ENCODE results near the gene MAS1L.
A peak's percentile ranks its signal among the peaks of the same experiment; 100 is the strongest.

Gene MAS1L

DNA sequence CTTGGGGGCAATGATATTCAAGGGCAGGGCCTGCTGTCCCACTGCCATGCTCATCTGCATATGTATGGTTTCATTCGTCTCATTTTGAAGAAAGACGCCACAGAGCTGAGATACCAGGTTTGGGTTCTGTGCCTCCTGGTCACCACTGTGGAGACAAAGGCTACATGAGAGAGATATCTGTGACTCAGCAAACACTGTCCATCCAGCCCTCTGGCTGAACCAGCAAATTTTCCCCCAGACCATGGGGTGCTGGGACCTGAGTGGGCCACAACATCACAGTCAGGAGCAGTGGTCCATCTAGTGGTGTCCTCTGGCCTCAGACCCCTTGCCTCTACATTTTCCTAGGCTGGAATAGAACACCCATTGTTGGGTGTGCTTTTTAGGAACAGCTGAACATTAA is at the start of gene MAS1L:
Gene MAS1L (minus strand): TSS at position 297 of the 400 bp plus-strand sequence. CDS start 54 bp downstream, at position 243.
- no peak for DNase-seq (ENCODE audit: low read depth in 2 of 2)

- DNase-seq (ENCODE audit: low read depth in 2 of 2), result no peak
Measured at GRCh38 chr6:29532320-29532951, 44.7 kb upstream of the MAS1L start.

DNA sequence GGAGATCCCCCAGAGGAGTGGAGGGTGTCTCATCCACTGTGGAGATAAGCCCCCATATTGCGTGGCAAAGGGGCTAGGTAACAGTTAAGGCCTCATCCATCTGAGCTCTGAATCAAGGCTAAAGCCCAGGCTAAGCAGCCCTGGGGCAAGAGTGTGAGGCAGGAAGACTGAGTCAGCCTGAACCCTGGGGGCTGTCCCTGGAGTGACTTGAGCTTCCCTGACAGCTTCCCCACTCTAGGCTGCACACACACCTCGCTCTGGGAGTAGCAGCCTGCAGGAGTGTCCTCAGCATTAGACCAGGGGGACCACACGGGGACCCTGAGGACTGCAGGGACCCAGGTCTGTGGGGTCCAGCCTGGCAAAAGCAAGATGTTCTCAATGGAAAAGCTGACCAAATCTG is 43.9 kb upstream of the MAS1L start:
- no peak for DNase-seq (ENCODE audit: low read depth in 2 of 2)

DNA sequence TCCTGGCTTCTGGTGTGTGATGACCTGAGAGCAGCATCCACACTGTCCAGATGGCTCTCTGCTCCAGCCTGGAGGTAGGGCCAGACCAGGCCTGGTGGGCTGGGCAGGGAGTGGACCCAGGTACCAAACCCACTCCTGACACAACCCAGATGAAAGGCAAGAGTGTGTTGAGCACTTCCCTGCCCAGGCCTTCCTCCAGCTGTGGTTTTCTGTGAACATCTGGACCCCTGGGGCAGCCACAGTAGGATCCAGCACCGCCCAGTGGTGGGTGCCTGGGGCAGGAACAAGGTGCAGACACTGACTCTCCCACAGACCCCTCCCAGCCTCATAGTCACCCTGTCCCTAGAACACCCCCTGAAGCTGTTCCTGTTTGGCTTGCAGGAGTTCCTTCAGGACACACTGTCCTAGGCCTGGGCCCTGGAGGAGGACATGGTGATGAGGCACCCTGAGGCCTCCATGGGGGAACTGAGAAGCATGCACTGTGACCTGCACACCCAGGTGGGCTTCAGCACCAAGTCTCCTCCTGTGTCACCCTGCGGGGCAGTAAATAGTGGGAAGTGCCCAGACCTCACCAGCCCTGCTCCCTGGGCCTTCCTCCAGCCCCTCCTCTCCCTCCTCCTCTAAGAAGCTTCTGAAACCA is 43.0 kb upstream of the MAS1L start:
- no peak for DNase-seq (ENCODE audit: low read depth in 2 of 2)

DNA sequence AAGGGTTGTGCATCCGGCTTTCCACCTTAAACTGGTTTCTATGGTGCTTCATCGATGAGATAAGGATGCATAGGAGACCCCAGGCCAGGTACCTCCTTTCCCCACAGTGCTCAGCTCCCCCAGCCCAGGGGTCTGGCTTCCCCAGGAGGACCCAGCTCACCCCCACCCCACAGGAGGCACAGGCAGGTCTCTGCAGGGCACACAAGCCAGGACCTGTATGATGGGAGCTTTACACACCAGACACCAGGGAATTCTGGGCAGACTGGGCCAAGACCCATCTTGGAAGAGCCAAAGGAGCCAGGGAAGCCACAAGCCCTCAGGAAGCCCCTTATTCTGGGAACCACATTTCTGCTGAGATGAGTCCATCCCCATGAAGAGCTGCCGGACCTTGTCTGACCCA is 42.2 kb upstream of the MAS1L start:
- DNase-seq (ENCODE audit: low read depth in 2 of 2), result no peak

DNA sequence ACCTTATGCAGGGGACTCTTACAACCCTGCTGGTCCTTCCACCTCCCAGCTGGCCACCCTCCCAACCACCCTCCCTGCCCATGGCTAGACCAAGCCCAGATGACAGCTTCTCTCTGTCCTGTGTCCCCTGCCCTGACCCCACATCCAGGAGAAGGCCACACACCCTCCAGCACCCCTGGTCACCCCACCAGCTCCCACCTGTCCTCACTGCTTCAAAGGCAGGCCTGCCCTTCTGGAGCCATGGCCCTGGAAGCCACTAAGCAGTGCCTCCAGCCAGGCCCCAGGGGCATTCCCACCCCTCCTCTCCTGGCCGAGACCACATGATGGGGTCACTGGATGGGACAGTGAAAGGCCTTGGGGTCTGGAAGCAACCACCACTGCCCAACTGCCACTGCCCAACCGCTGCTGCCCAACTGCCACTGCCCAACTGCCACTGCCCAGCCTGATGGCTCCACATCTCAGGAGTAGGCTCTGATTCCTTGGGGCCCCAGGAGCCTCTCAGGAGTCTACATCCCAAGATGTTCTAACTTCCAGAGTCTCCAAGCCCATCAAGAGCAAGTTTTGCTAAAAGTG is 41.3 kb upstream of the MAS1L start:
- no peak for DNase-seq (ENCODE audit: low read depth in 2 of 2)

DNA sequence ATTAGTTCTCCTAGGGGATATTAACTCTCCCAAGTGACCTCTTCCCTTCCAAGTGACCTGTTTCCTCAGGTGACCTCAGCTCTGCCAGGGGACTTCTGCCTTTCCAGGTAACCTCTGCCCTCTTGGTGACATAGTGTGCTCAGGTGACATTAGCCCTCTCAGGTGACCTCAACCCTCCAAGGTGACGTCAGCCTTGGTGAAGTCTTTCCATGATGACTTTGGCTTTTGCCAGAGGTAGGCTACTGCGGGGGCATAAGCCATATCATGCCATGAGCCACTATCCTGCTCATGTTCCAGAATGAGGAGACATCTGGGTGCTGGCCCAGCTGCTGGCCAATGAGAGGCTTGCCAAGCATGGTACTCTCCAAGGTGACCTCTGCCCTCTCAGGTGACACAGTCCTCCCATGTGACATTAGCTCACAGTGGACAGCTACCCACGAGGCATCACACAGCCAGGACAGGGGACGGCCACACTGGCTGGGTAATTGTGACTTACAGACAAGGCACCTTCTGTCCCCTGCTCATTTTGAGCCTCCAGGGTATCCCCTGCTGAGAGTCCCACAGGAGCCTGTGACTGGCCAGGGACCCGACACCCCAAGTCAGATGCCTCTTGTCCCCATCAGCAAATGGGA is 40.7 kb upstream of the MAS1L start:
- DNase-seq (ENCODE audit: low read depth in 2 of 2), result no peak

GRCh38 chr6:29527564-29527963 is 39.8 kb upstream of the MAS1L start:
- DNase-seq (ENCODE audit: low read depth in 2 of 2), result no peak

DNA sequence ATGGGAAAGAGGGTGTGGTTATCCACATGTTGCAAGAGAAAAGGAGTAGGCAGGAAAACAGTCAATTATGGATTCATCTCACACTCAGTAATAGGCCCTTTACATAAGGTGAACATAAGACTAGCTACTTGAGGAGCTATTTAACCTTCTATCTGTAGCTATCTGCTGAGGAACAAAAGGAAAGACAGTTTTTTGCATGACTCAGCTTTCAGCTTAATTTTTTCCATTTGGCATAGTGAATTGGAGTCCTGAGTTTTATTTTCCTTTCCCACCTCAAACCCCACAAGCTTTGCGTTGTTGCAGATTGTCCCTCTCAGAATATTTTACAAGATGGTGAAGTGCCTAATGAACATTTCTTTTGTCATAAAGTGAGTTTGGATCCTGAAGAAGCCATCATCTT is 39.4 kb upstream of the MAS1L start:
- no peak for DNase-seq (ENCODE audit: low read depth in 2 of 2)

- no peak for DNase-seq (ENCODE audit: low read depth in 2 of 2)
Measured at GRCh38 chr6:29525311-29525639, 37.5 kb upstream of the MAS1L start.

DNA sequence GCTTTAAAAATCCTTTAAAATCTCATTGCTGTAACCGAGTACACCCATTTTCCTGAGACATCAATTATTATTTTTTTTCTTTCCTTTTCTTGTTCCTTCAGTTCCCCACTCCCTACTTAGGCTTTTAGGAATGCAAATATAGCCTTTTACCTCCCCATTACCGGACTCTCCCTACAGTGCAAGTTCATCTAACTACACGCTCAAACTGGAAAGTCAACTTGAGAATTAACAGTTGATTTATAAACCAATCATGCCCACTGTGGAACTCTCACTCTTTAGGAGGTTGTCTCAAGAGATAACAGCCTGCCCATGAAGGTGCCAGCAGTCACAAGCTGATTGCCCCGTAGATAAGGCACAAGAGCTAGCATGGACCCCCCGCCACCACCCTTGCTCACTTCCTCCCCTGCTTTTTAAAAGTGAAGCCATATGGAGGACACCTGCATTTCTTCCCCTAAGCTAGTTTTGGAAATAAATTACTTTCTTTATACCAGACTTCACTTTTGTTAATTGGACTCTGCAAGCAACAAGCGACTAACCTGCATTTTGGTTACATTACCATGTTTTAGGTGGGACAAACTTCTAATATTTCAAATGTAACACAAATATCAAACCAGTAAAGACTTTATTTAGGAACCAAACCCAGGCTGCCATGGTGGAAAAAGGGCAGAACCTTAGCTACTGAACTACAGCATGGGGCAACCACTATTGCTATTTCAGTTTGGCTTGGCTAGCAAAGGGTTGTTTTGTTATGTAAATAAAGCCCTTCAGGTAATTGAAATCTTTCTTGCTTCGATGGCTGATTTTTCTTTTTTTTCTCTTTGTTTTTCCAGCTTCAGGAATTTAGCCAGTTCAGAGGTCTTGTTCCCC is 36.9 kb upstream of the MAS1L start:
- no peak for DNase-seq (ENCODE audit: low read depth in 2 of 2)

DNA sequence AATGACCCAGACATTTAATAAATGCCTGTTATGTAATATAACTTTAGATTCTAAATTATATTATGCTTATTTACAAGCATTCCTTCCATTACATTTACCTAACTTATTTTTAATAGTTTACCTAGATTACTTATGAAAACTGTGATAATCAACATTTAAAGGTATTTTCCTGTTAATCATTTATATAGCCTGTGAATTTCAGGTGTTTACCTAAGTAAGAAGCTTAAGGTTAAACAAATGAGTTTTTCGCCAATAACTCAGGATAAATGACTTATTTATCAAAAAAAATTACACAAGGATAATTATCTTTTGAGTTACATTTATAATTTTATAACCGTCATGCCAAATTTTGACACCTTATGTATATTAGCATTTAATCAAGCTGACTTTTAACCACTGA is 36.3 kb upstream of the MAS1L start:
- DNase-seq (ENCODE audit: low read depth in 2 of 2), result no peak

GRCh38 chr6:29522227-29522626 is 34.5 kb upstream of the MAS1L start:
- no peak for DNase-seq (ENCODE audit: low read depth in 2 of 2)

DNA sequence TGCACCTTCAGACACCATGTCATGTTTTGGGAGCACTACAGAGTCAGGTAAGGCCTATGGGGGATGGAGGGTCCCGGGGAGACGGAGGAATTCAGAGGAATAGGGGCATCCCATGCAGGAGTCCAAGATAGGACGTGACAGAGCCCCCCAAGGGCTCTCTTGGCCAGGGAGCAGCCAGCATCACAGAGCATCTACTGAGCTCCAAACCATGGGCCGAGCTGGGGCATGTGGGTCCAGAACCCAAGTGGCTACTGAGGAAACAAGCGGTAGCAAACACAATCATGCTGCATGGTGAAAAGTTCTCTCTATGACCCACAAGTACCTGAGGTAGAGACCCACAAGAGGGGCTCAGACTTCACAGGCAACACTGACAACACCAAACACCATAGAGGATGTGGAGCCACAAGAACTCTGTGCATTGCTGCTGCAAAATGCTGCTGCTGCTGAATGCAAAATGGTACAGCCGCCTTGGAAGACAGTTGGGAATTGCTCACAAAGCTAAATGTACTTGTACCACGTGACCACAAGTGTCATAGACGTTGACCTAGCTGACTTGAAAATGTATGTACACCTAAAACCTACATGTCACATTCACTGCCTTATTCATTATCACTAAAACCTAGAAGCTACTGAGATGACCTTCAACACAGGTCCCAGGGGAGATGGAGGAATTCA is 33.4 kb upstream of the MAS1L start:
- no peak for DNase-seq (ENCODE audit: low read depth in 2 of 2)

- no peak for DNase-seq (ENCODE audit: low read depth in 2 of 2)
Measured at GRCh38 chr6:29520232-29520631, 32.5 kb upstream of the MAS1L start.

- DNase-seq (ENCODE audit: low read depth in 2 of 2), result no peak
Measured at GRCh38 chr6:29519291-29520010, 31.7 kb upstream of the MAS1L start.

DNA sequence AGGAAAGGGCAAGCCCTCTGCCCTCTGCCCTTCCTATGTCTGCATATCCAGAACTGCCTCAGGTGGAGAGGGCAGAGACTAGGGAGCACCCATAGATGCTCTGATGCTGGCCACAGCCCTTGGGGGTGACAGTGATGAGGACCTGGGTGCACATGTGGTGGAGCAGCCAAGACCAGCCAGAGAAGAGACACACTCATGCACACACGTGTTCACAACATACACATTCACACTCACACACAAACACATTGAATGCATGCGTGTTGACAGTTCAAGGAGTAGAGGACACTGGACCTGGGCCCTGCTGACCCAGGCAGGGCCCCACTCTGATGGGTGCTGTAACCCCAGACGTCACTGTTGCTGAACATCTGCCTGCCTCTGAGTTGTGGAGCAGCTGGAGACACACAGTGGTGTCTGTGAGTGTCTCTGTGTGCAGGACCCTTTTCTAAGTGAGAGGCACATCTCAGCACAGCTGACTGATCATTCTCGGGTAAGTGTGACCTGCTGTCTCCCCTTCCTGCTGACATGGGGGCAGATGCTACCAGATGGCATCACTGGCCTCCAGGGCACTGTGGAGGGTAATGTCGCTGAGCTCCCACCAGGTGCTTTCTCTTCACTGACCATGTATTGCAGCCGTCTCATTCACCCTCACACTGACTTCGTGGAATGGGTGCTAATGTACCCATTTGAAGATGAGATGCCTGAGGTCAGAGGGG is 30.1 kb upstream of the MAS1L start:
- DNase-seq (ENCODE audit: low read depth in 2 of 2), result no peak

GRCh38 chr6:29517245-29517644 is 29.5 kb upstream of the MAS1L start:
- DNase-seq (ENCODE audit: low read depth in 2 of 2), result no peak

- peak in 1 of 2 donors; percentile 5 for DNase-seq (ENCODE audit: low read depth in 2 of 2)
Measured at GRCh38 chr6:29516108-29516507, 28.4 kb upstream of the MAS1L start.

GRCh38 chr6:29510746-29511300 is 23.1 kb upstream of the MAS1L start:
- no peak for DNase-seq (ENCODE audit: low read depth in 2 of 2)

Measured in stimulated activated CD8-positive, alpha-beta memory T cell treated with anti-CD3 and anti-CD28 coated beads, Interleukin-2, amount 100 ng/mL, for 48 hours (primary cell).